ENCODE data around the gene CDH12. TPM values are rescaled to one million over a fixed set of nuclear protein-coding genes. Genes with fewer than 3 reads are reported as not detected.

The CDH12 gene
- total RNA-seq, 1 experiment from 2014 or later: not detected

GRCh38 chr5:21919414-21920022 lies 933.6 kb downstream of the CDH12 start:
- CTCF ChIA-PET: no interaction called here

More at GRCh38 chr5:21919414-21920022, 933.6 kb downstream of the CDH12 start:
- Histone ChIP-seq H3K27me3 (ENCODE audit: insufficient read depth, low read length) (no peaks in the 10 kb centered on the region), H3K36me3 (ENCODE audit: control insufficient read depth in 1 of 2, insufficient read depth in 2 of 2, low read length in 2 of 2) (no peaks in the 10 kb centered on the region), H3K4me2 (ENCODE audit: low read length) (no peak overlapping the region), H4K20me1 (ENCODE audit: insufficient read depth) (no peaks in the 10 kb centered on the region), H3K4me1 (ENCODE audit: control insufficient read depth in 1 of 2, insufficient read depth in 2 of 2, low read length in 2 of 2) (no peaks in the 10 kb centered on the region), H3K79me2 (ENCODE audit: insufficient read depth, low read length) (no peaks in the 10 kb centered on the region), H2AFZ (ENCODE audit: low read depth, low read length, poor library complexity, severe bottlenecking) (no peak overlapping the region), H3K4me3 (replicated peaks in 1 of 2; ENCODE audit: low read depth in 1 of 2, low read length in 2 of 2) (no peak overlapping the region), H3K27ac (ENCODE audit: low read depth, low read length) (no peak overlapping the region), H3K9ac (ENCODE audit: low read length) (no peak overlapping the region), H3K9me3 (ENCODE audit: control insufficient read depth in 1 of 2, insufficient read depth in 1 of 2, low read depth in 1 of 2, low read length in 2 of 2) (peaks cover 0 to 11% of the 10 kb centered on the region in 2 experiments; a peak in 2 of 4 replicates), H3K9me2 (ENCODE audit: insufficient read depth) (no peaks in the 10 kb centered on the region)
- DNase-seq (ENCODE audit: low read depth, low spot score) (no peak), ATAC-seq (no peak)
- intact Hi-C loops (cut with micrococcal nuclease): no loop called here
- BruUV-seq (replicated peaks): no TSS peak
- ChIA-PET POLR2A (no interaction called here), RAD21 (ENCODE audit: low non-redundant PET in 1 of 2, low total read pairs in 2 of 2, uncharacterized antibody in 2 of 2, unreplicated experiment in 2 of 2) (no interaction called here)
- TF ChIP-seq POLR2A (IDR thresholded peaks at IDR 0.05; ENCODE audit: borderline replicate concordance, extremely low read depth, insufficient read depth, insufficient read length): no peak
- TF ChIP-seq FOSL1 (IDR thresholded peaks at IDR 0.05; ENCODE audit: low read depth): no peak
- no peak for TF ChIP-seq REST (IDR thresholded peaks at IDR 0.05; ENCODE audit: low read depth)
- no peak for TF ChIP-seq ZFX (IDR thresholded peaks at IDR 0.05)
- no peak for TF ChIP-seq TCF7L2 (IDR thresholded peaks at IDR 0.05; ENCODE audit: borderline replicate concordance, extremely low read depth, insufficient read depth, insufficient read length)
- no peak for TF ChIP-seq SRF (IDR thresholded peaks at IDR 0.05; ENCODE audit: low read depth)
- TF ChIP-seq SP1 (IDR thresholded peaks at IDR 0.05; ENCODE audit: low read depth): no peak
- peak in 2 of 3 experiments; percentile 26 to 31; a peak in 3 of 6 replicates for TF ChIP-seq CTCF (IDR thresholded peaks at IDR 0.05 in 2 of 3, conservative IDR thresholded peaks at IDR 0.05 in 1 of 3; ENCODE audit: borderline replicate concordance in 1 of 3, insufficient read depth in 1 of 3, low read depth in 2 of 3, low read length in 2 of 3)
